Subcutaneous adipose tissue (tissue), 4 donors: ENCODE results near the gene MS4A13. TPM values are rescaled to one million over a fixed set of nuclear protein-coding genes. Genes with fewer than 3 reads are reported as not detected.

Experiments used
- total RNA-seq, 4 donors: library from RNA; depleted of rRNA; stranded (reverse); fragments of >200 nt; gene quantifications; one replicate each; pipeline ENCODE4 v1.1.0, GENCODE V29; 2016
- TF ChIP-seq, protein P1 (sequence below): fragments of 450-650 bp; IDR thresholded peaks from one replicate; pipeline ENCODE4 v1.5.1; 2016; ENCODE audit warnings: low read depth, mild to moderate bottlenecking, control low read depth, antibody characterized with exemption, moderate library complexity

Gene MS4A13
- total RNA-seq, 4 donors from 2014 or later = not detected

DNA sequence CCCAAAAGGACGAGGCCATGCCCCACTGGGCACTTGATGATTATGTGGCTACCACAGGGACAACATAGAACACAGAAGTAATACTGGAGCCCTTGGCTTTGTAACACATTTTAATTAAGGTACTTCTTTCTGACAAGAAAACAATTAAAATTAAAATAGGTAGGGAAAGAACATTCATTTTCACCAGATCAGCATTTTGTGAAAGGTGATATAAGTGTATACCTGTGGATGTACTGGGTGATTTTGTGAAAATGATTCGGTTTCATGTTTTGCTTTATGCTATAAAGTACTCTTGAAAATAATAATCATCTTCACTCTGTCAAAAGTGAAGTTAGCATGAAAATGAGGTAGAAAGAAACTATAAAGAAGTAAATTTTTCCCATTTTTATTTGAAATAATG lies 21.7 kb upstream of the MS4A13 start:
- TF ChIP-seq, protein P1, sequence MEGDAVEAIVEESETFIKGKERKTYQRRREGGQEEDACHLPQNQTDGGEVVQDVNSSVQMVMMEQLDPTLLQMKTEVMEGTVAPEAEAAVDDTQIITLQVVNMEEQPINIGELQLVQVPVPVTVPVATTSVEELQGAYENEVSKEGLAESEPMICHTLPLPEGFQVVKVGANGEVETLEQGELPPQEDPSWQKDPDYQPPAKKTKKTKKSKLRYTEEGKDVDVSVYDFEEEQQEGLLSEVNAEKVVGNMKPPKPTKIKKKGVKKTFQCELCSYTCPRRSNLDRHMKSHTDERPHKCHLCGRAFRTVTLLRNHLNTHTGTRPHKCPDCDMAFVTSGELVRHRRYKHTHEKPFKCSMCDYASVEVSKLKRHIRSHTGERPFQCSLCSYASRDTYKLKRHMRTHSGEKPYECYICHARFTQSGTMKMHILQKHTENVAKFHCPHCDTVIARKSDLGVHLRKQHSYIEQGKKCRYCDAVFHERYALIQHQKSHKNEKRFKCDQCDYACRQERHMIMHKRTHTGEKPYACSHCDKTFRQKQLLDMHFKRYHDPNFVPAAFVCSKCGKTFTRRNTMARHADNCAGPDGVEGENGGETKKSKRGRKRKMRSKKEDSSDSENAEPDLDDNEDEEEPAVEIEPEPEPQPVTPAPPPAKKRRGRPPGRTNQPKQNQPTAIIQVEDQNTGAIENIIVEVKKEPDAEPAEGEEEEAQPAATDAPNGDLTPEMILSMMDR = no peak

DNA sequence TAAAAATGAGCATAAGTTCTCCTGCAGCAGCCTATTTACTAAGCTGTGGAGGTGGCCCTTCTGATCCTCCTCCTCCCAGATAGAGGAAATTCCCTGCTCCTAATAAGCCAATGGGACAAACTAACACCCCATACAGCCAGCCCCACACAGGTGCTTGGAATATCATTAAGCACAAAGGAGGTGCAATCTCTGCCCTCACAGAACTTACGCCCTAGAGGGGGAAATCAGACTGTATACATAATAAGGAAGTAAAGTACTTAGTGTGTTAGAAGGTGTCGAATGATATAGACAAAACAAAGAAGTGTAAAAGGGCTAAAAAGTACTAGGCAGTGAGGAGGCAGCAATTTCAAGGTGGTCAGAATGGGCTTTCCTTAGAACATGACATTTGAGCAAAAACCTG lies 16.8 kb upstream of the MS4A13 start:
- TF ChIP-seq, protein P1 = no peak

DNA sequence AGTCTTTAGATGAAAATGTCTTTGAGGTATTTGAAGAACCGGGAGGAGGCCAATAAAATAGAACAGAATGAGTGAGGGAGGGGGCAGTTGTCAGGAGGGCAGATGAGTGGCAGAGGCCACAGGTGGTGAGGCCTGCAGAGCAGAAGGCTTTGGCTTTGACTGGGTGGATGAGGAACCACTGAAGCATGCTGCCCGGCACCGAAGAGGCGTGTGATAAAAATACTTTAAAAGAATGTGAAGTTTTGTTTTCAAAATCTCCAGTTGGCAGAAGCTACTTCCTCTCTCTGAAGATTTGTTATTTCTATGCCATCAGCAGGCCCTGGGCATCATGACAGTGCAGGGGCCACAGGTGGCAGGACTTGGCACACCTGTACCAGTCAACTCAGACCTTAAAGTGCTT lies 16.3 kb upstream of the MS4A13 start:
- TF ChIP-seq, protein P1 = no peak

DNA sequence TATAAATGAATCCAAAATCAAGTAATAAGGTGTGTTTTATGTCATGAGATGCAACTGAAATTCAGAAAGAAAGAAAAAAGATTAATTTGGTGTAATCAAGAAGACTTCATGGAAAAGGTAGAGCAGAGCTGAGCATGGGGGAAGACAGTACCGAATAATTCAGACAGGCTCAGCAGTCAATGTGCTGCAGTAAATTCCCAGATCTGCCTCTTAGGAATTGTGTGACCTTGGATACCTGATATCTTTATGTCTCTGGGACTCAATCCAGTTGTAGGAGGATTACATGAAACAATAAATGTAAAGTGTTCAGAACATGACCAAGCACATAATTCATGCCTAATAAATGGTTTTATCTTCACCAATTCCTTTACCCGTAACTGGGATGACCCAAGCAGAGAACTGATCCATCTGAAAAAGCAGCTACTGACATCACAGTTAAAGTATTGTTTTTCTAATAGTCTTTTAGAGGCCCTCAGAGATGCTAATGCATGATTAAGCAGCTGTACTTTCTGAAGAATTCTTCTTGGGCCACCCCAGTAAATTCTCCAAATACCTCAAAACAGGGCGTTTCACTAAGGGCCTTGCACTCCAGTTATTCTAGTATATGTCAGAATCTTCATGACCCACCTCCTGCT lies 14.8 kb upstream of the MS4A13 start:
- TF ChIP-seq, protein P1 = no peak

DNA sequence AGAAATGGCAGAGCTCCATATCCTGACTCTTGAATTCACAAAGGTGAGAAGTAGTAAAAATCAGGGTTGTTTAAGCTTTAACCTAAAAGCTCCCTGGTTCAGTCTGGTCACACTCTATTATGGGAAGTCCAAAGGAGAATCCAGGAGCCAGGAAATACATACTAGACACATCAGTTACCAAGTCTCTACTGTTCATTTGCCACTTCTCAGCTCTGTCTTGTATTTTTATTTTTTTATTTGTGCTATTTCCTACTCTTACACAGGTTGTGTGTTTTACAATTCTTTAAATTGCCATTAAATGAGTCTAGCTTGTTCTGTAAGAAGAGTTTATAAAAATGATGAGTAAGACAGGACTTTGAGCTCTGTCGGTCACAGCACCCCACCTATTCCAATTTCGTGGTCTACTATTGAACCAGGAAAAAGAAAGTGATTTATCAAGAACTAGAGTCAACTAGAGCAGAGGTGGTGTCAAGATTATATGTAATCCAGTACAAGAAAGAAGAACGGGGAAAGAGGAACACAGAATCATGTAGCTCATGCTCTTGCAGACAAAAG lies 12.9 kb upstream of the MS4A13 start:
- TF ChIP-seq, protein P1 = no peak

DNA sequence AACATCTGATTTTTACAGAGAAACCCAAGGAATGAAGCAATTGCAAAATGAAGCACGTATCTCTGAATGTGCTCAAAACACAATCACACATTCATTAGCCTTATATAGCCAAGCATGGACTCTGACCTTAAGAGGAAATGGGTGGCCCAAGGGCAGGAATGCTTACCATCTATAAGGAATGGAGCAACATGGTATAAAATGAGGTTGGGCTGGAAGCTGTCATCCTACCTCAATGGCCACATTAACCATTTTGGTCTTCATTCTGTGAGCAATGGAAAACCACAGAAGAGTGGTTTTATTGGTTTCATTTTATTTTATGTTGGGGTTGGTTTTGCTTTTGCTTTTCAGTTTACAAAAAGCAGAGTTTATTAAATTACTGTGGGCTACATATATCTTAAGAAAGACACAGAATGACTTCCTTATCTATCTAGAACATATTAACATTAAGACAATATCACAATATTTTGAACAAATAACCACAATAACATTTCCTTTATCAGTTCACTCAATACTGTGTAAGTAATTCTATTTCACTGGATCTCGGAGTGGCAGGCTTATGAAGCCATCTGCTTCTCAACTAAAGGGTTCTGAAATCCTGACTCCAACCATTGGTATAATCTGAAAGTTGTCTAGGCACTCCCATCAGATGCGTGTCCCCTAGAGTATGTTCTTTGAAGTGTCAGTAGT lies 10.8 kb upstream of the MS4A13 start:
- TF ChIP-seq, protein P1 = no peak

DNA sequence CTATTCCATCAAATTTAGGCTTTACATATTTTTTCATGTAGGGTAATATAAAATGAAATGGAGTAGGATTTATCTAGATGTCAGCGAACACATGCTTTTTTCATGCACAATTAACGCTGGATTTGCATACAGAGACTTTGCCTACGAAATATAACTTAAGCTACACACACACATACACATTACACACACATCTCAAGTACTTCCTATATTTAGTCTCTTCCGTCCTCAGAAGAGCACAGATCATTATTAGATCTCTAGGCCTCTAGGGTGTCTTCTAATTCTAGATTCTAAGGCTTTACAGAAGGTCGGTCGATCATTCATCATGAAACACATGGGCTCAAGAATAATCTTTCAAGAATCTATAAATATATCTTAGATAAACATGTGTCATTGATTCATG lies 3.8 kb upstream of the MS4A13 start:
- TF ChIP-seq, protein P1 = no peak
